CD4-positive, alpha-beta memory T cell (primary cell): ENCODE data around the gene KNL1. TPM values are rescaled to one million over a fixed set of nuclear protein-coding genes. Genes with fewer than 3 reads are reported as not detected.

Experiments
- polyA plus RNA-seq, 2 donors: library from polyadenylated mRNA; unstranded; fragments of 300-500 nt; fragmentation: Illumina TruSeq; gene quantifications; one replicate each; pipeline ENCODE4 v1.2.3, GENCODE V29; 2021
- total RNA-seq, 2 experiments: library from RNA; stranded (reverse); gene quantifications; one replicate each; pipeline ENCODE4 v1.2.3, GENCODE V29; 2021

KNL1 gene
- total and polyA plus RNA-seq, 4 experiments from 2014 or later: 0.10 to 1.2 (median 0.99) TPM; not detected in 1

Other genes with a start within 250 kb of the KNL1 start
- not detected for gene PHGR1, start 243.2 kb upstream of the KNL1 start, total RNA-seq
- not detected for gene PHGR1, start 243.2 kb upstream of the KNL1 start, polyA plus RNA-seq
- under 1 TPM; 0.03 to 0.23 TPM for gene DISP2, start 236.0 kb upstream of the KNL1 start, total RNA-seq
- gene DISP2, start 236.0 kb upstream of the KNL1 start, polyA plus RNA-seq: under 1 TPM in 1 of 2 donors, not detected in 1; 0.05 TPM
- 1 to 10 TPM; 6.8 to 8.8 TPM for gene KNSTRN, start 211.5 kb upstream of the KNL1 start, total RNA-seq
- gene KNSTRN, start 211.5 kb upstream of the KNL1 start, polyA plus RNA-seq: 1 to 10 TPM; 1.0 to 2.5 TPM
- 10 to 100 TPM; 56.4 to 62.2 TPM for gene IVD, start 188.5 kb upstream of the KNL1 start, total RNA-seq
- 10 to 100 TPM; 25.7 to 26.8 TPM for gene IVD, start 188.5 kb upstream of the KNL1 start, polyA plus RNA-seq
- 10 to 100 TPM; 47.0 to 49.2 TPM for gene BAHD1, start 153.3 kb upstream of the KNL1 start, total RNA-seq
- 1 to 10 TPM; 1.5 to 4.6 TPM for gene BAHD1, start 153.3 kb upstream of the KNL1 start, polyA plus RNA-seq
- gene CHST14, start 123.3 kb upstream of the KNL1 start, total RNA-seq: 10 to 100 TPM in 1 of 2 experiments, 1 to 10 TPM in 1; 9.1 to 10.5 TPM
- gene CHST14, start 123.3 kb upstream of the KNL1 start, polyA plus RNA-seq: 1 to 10 TPM in 1 of 2 donors, under 1 TPM in 1; 0.64 to 1.5 TPM
- 10 to 100 TPM; 31.7 to 32.4 TPM for gene CCDC32, start 29.2 kb upstream of the KNL1 start, total RNA-seq
- 10 to 100 TPM; 41.9 to 49.3 TPM for gene CCDC32, start 29.2 kb upstream of the KNL1 start, polyA plus RNA-seq
- gene RPUSD2, start 24.9 kb upstream of the KNL1 start, total RNA-seq: 10 to 100 TPM; 13.6 to 15.1 TPM
- 10 to 100 TPM; 19.4 to 25.0 TPM for gene RPUSD2, start 24.9 kb upstream of the KNL1 start, polyA plus RNA-seq
- gene RAD51, start 100.9 kb downstream of the KNL1 start, total RNA-seq: 1 to 10 TPM in 1 of 2 experiments, under 1 TPM in 1; 0.93 to 1.7 TPM
- gene RAD51, start 100.9 kb downstream of the KNL1 start, polyA plus RNA-seq: 1 to 10 TPM in 1 of 2 donors, under 1 TPM in 1; 0.21 to 1.6 TPM
- 10 to 100 TPM; 24.5 to 26.7 TPM for gene RMDN3, start 161.0 kb downstream of the KNL1 start, total RNA-seq
- gene RMDN3, start 161.0 kb downstream of the KNL1 start, polyA plus RNA-seq: 10 to 100 TPM; 28.9 to 35.9 TPM
- gene GCHFR, start 169.8 kb downstream of the KNL1 start, total RNA-seq: 10 to 100 TPM; 21.2 to 24.1 TPM
- 100 to 1,000 TPM in 1 of 2 donors, 10 to 100 TPM in 1; 74.8 to 115 TPM for gene GCHFR, start 169.8 kb downstream of the KNL1 start, polyA plus RNA-seq
- 1 to 10 TPM; 3.5 TPM for gene C15orf62, start 175.7 kb downstream of the KNL1 start, total RNA-seq
- gene C15orf62, start 175.7 kb downstream of the KNL1 start, polyA plus RNA-seq: under 1 TPM; 0.24 to 0.29 TPM
- gene ZFYVE19, start 212.8 kb downstream of the KNL1 start, total RNA-seq: 10 to 100 TPM; 34.1 to 35.0 TPM
- gene ZFYVE19, start 212.8 kb downstream of the KNL1 start, polyA plus RNA-seq: 10 to 100 TPM; 10.4 to 20.4 TPM
- gene DNAJC17, start 213.2 kb downstream of the KNL1 start, total RNA-seq: 10 to 100 TPM; 40.5 to 43.9 TPM
- 10 to 100 TPM; 24.3 to 31.5 TPM for gene DNAJC17, start 213.2 kb downstream of the KNL1 start, polyA plus RNA-seq
- not detected for gene PPP1R14D, start 234.5 kb downstream of the KNL1 start, total RNA-seq
- gene PPP1R14D, start 234.5 kb downstream of the KNL1 start, polyA plus RNA-seq: not detected
- gene SPINT1, start 249.8 kb downstream of the KNL1 start, total RNA-seq: 1 to 10 TPM; 3.8 to 4.0 TPM
- gene SPINT1, start 249.8 kb downstream of the KNL1 start, polyA plus RNA-seq: 1 to 10 TPM; 4.0 to 5.3 TPM